Fibroblast of lung (primary cell): Measurements from ENCODE around the gene SFT2D1. TPM values are rescaled to one million over a fixed set of nuclear protein-coding genes. Genes with fewer than 3 reads are reported as not detected.
"Not testable (repeated sequence)": the region's sequence is repeated elsewhere in the genome, so short reads cannot be mapped to it uniquely, and the experiment has no call there.

Experiments
- DNase-seq, 2 donors: peaks; one replicate each; pipeline versions ENCODE4 v3.0.0 to v3.0.0-alpha.2; 2010; ENCODE audit warnings: low read depth in 2 of 2
- H2AFZ ChIP-seq: 2 replicates; pipeline ENCODE4 v1.5.1; 2012; ENCODE audit warnings: low read length, control low read depth, inconsistent platforms
- H3K27ac ChIP-seq: 2 replicates; pipeline ENCODE4 v1.5.1; 2011; ENCODE audit warnings: low read length, control low read depth; ENCODE audit not compliant: insufficient read depth
- H3K27me3 ChIP-seq: 2 replicates; pipeline ENCODE4 v1.5.1; 2011; ENCODE audit warnings: mild to moderate bottlenecking, low read length; ENCODE audit not compliant: control insufficient read depth, insufficient read depth
- H3K36me3 ChIP-seq: 2 replicates; pipeline ENCODE4 v1.5.1; 2011; ENCODE audit warnings: low read length; ENCODE audit not compliant: control insufficient read depth, insufficient read depth
- H3K4me1 ChIP-seq: 2 replicates; pipeline ENCODE4 v1.5.1; 2011; ENCODE audit warnings: low read length; ENCODE audit not compliant: control insufficient read depth, insufficient read depth; ENCODE audit errors: extremely low read depth
- H3K4me2 ChIP-seq: 2 replicates; pipeline ENCODE4 v1.5.1; 2011; ENCODE audit warnings: low read length, control low read depth; ENCODE audit not compliant: insufficient read depth; ENCODE audit errors: extremely low read depth
- H3K4me3 ChIP-seq, 4 experiments: fragments of 200-600 bp in 1 of 4; sonication (generic) in 1 of 4; replicated peaks in 1 of 4; 2 replicates each; pipeline ENCODE4 v1.5.1; 2011 to 2016; ENCODE audit warnings: low read length in 4 of 4, low read depth in 3 of 4, mild to moderate bottlenecking in 3 of 4, control low read depth in 2 of 4, inconsistent platforms in 1 of 4, mixed read lengths in 1 of 4; ENCODE audit not compliant: insufficient read depth in 1 of 4; ENCODE audit errors: control extremely low read depth in 1 of 4
- H3K79me2 ChIP-seq: 2 replicates; pipeline ENCODE4 v1.5.1; 2012; ENCODE audit warnings: mild to moderate bottlenecking, low read length, inconsistent platforms; ENCODE audit not compliant: control insufficient read depth, insufficient read depth
- H3K9ac ChIP-seq: 2 replicates; pipeline ENCODE4 v1.5.1; 2011; ENCODE audit warnings: mild to moderate bottlenecking, low read length, control low read depth; ENCODE audit not compliant: insufficient read depth
- H3K9me3 ChIP-seq: 2 replicates; pipeline ENCODE4 v1.5.1; 2012; ENCODE audit warnings: low read depth, low read length; ENCODE audit not compliant: control insufficient read depth, insufficient read depth
- H4K20me1 ChIP-seq: 2 replicates; pipeline ENCODE4 v1.5.1; 2011; ENCODE audit warnings: low read length; ENCODE audit not compliant: control insufficient read depth, insufficient read depth; ENCODE audit errors: extremely low read depth
- CTCF ChIP-seq, 2 donors: IDR thresholded peaks in 1 of 2; conservative IDR thresholded peaks in 1 of 2; 1 replicate in 1 of 2; 2 replicates in 1 of 2; pipeline ENCODE4 v1.5.1; 2011 to 2012; ENCODE audit warnings: low read length in 2 of 2, control low read depth in 1 of 2, inconsistent platforms in 1 of 2, low read depth in 1 of 2, mild to moderate bottlenecking in 1 of 2
- EZH2 ChIP-seq: IDR thresholded peaks from 2 replicates; pipeline ENCODE4 v1.5.1; 2012; ENCODE audit warnings: low read length, control low read depth, mild to moderate bottlenecking; ENCODE audit errors: missing control alignments
- polyA plus RNA-seq, 2 donors: library from polyadenylated mRNA; depleted of rRNA in 1 of 2; stranded (reverse) in 1 of 2; unstranded in 1 of 2; fragments of >200 nt; gene quantifications; 2 replicates each; pipeline ENCODE4 v1.2.1, GENCODE V29; 2011 to 2012; ENCODE audit warnings: missing spikeins in 1 of 2
- total RNA-seq: library from RNA; depleted of rRNA; stranded (reverse); fragments of >200 nt; gene quantifications from 2 replicates; pipeline ENCODE4 v1.2.1, GENCODE V29; 2014

The SFT2D1 gene
- total and polyA plus RNA-seq, 2 donors (not counting 1 experiment from before 2014, with no cell fraction given) = 34.8 to 86.0 TPM

- no peak overlapping the region for H3K4me2 ChIP-seq
- no peak for TF ChIP-seq CTCF (conservative IDR thresholded peaks at IDR 0.05 in 1 of 2, IDR thresholded peaks at IDR 0.05 in 1 of 2; ENCODE audit: low read depth in 1 of 2, low read length in 2 of 2)
- no peak for TF ChIP-seq EZH2
- no peaks in the 10 kb centered on the region for H3K36me3 ChIP-seq
- H3K9ac ChIP-seq = no peak overlapping the region
- H3K27ac ChIP-seq = no peak overlapping the region
- no peak overlapping the region for H2AFZ ChIP-seq
- H3K27me3 ChIP-seq = no peaks in the 10 kb centered on the region
- H3K4me1 ChIP-seq = no peaks in the 10 kb centered on the region
- no peaks in the 10 kb centered on the region for H3K79me2 ChIP-seq
- H3K4me3 ChIP-seq = no peak overlapping the region
- DNase-seq = no peak
- no peaks in the 10 kb centered on the region for H3K9me3 ChIP-seq
- no peaks in the 10 kb centered on the region for H4K20me1 ChIP-seq
Observed at GRCh38 chr6:166387642-166388289, 45.4 kb upstream of the SFT2D1 start.

GRCh38 chr6:166387098-166387497 lies 44.8 kb upstream of the SFT2D1 start:
- H3K36me3 ChIP-seq, H4K20me1 ChIP-seq, H3K4me2 ChIP-seq, H2AFZ ChIP-seq, DNase-seq, H3K27ac ChIP-seq, H3K27me3 ChIP-seq, H3K9ac ChIP-seq, H3K4me1 ChIP-seq, H3K79me2 ChIP-seq, H3K4me3 ChIP-seq, H3K9me3 ChIP-seq: not testable (repeated sequence)

GRCh38 chr6:166386111-166386510 lies 43.8 kb upstream of the SFT2D1 start:
- DNase-seq = no peak
- H3K79me2 ChIP-seq = peaks cover 4% of the 10 kb centered on the region
- no peak overlapping the region for H3K27ac ChIP-seq
- no peaks in the 10 kb centered on the region for H3K27me3 ChIP-seq
- H3K4me3 ChIP-seq = no peak overlapping the region
- H4K20me1 ChIP-seq = no peaks in the 10 kb centered on the region
- H3K36me3 ChIP-seq = no peaks in the 10 kb centered on the region
- H3K9ac ChIP-seq = no peak overlapping the region
- H3K9me3 ChIP-seq = no peaks in the 10 kb centered on the region
- H2AFZ ChIP-seq = no peak overlapping the region
- no peak overlapping the region for H3K4me2 ChIP-seq
- no peak for TF ChIP-seq CTCF (conservative IDR thresholded peaks at IDR 0.05 in 1 of 2, IDR thresholded peaks at IDR 0.05 in 1 of 2; ENCODE audit: low read depth in 1 of 2, low read length in 2 of 2)
- TF ChIP-seq EZH2 = no peak
- H3K4me1 ChIP-seq = no peaks in the 10 kb centered on the region

- Histone ChIP-seq H3K4me3 (peak overlapping the region; percentile 31 to 85 (median 75)), H2AFZ (peak overlapping the region; percentile 80), H3K27ac (peak overlapping the region; percentile 49), H3K4me2 (peak overlapping the region; percentile 73)
- not testable (repeated sequence) for H3K27me3 ChIP-seq, H3K36me3 ChIP-seq, H3K79me2 ChIP-seq, H3K4me1 ChIP-seq, DNase-seq, H4K20me1 ChIP-seq, H3K9ac ChIP-seq, H3K9me3 ChIP-seq
Observed at GRCh38 chr6:166383802-166384363, 41.5 kb upstream of the SFT2D1 start.
